Upper lobe of left lung (tissue), 6 donors: ENCODE results near the gene YAF2. TPM values are rescaled to one million over a fixed set of nuclear protein-coding genes. Genes with fewer than 3 reads are reported as not detected.

Experiments
- ATAC-seq, 2 donors: fragments of 200-7000 bp; cut with Tn5 transposase; one replicate each; pipeline ENCODE4 v1.9.1; 2022; ENCODE audit warnings: mild to moderate bottlenecking in 2 of 2, moderate library complexity in 2 of 2; ENCODE audit not compliant: low FRiP score in 2 of 2
- DNase-seq, 2 donors: peaks; one replicate each; pipeline ENCODE4 v3.0.0-alpha.2; 2019 to 2020
- H3K27ac ChIP-seq, 4 donors: fragments of 200-600 bp; sonication (generic); one replicate each; pipeline ENCODE4 v1.5.1; 2016 to 2019
- H3K27me3 ChIP-seq, 4 donors: fragments of 200-600 bp; sonication (generic); one replicate each; pipeline ENCODE4 v1.5.1; 2017 to 2019
- H3K36me3 ChIP-seq, 4 donors: fragments of 200-600 bp; sonication (generic); one replicate each; pipeline ENCODE4 v1.5.1; 2016 to 2019
- H3K4me1 ChIP-seq, 4 donors: fragments of 200-600 bp; sonication (generic); one replicate each; pipeline ENCODE4 v1.5.1; 2018 to 2019
- H3K4me3 ChIP-seq, 4 donors: fragments of 200-600 bp; sonication (generic); one replicate each; pipeline ENCODE4 v1.5.1; 2017 to 2019; ENCODE audit warnings: mild to moderate bottlenecking in 2 of 4, moderate library complexity in 1 of 4
- H3K9me3 ChIP-seq, 4 donors: fragments of 200-600 bp; sonication (generic); one replicate each; pipeline ENCODE4 v1.5.1; 2018 to 2019
- CTCF ChIP-seq, 6 experiments: fragments of 450-650 bp in 4 of 6; fragments of 200-600 bp in 2 of 6; sonication (generic) in 2 of 6; IDR thresholded peaks; one replicate each; pipeline ENCODE4 v1.5.1; 2016 to 2019; ENCODE audit warnings: antibody characterized with exemption in 6 of 6
- EP300 ChIP-seq, 4 donors: sonication (generic); formaldehyde crosslinking; IDR thresholded peaks; one replicate each; pipeline ENCODE4 v1.5.1; 2017; ENCODE audit warnings: antibody characterized with exemption in 4 of 4, control low read depth in 2 of 4
- POLR2A ChIP-seq, 4 donors: fragments of 450-650 bp; IDR thresholded peaks; one replicate each; pipeline ENCODE4 v1.5.1; 2016 to 2017; ENCODE audit warnings: antibody characterized with exemption in 4 of 4, mild to moderate bottlenecking in 2 of 4
- POLR2AphosphoS5 ChIP-seq, 2 donors: sonication (generic); formaldehyde crosslinking; IDR thresholded peaks; one replicate each; pipeline ENCODE4 v1.5.1; 2017; ENCODE audit warnings: antibody characterized with exemption in 2 of 2
- WGBS, 2 donors: methylation state at CpG; one replicate each; pipeline ENCODE4 v1.1.5; 2017 to 2018; 5-methylcytosine and 5-hydroxymethylcytosine counted together
- total RNA-seq, 6 donors: library from RNA; depleted of rRNA in 4 of 6; stranded (reverse); fragments of >200 nt in 4 of 6; gene quantifications; one replicate each; pipeline versions ENCODE4 v1.1.0 to v1.2.1, GENCODE V29; 2016 to 2021
- donor health status: DM: no; HTN: no; CAD: no; lungs with moderate emphysema.
- donor health status: DM: no; HTN: yes; CAD: no; lungs with severe emphysema.

The YAF2 gene
- total RNA-seq, 6 donors from 2014 or later, result 11.7 to 44.0 (median 29.8) TPM

GRCh38 chr12:42145552-42146215 is 92.4 kb downstream of the YAF2 start:
- Histone ChIP-seq H3K27me3 (no peaks in the 10 kb centered on the region), H3K36me3 (no peaks in the 10 kb centered on the region), H3K4me3 (peak overlapping the region in 3 of 4 donors; percentile 64 to 92 (median 89)), H3K27ac (peak overlapping the region in 1 of 4 donors; percentile 87), H3K9me3 (no peaks in the 10 kb centered on the region), H3K4me1 (peaks cover 11 to 31% (median 16%) of the 10 kb centered on the region in 4 donors)
- ATAC-seq (no peak), DNase-seq (no peak)
- TF ChIP-seq EP300 (IDR thresholded peaks at IDR 0.05), result no peak
- no peak for TF ChIP-seq POLR2A (IDR thresholded peaks at IDR 0.05)
- no peak for TF ChIP-seq CTCF (IDR thresholded peaks at IDR 0.05)
- no peak for TF ChIP-seq POLR2AphosphoS5 (IDR thresholded peaks at IDR 0.05)
- WGBS, 2 donors, result 80 to 82% methylated on average over 11 of the region's 11 CpGs

- Histone ChIP-seq H3K36me3 (no peaks in the 10 kb centered on the region), H3K27ac (peak overlapping the region; percentile 87 to 92 (median 90)), H3K4me1 (peaks cover 14 to 31% (median 18%) of the 10 kb centered on the region in 4 donors), H3K4me3 (peak overlapping the region; percentile 34 to 92 (median 76)), H3K27me3 (no peaks in the 10 kb centered on the region), H3K9me3 (no peaks in the 10 kb centered on the region)
- 27 to 28% methylated on average over 8 of the region's 8 CpGs for WGBS, 2 donors
- DNase-seq, result no peak
- TF ChIP-seq POLR2AphosphoS5 (IDR thresholded peaks at IDR 0.05), result no peak
- no peak for TF ChIP-seq CTCF (IDR thresholded peaks at IDR 0.05)
- TF ChIP-seq EP300 (IDR thresholded peaks at IDR 0.05), result no peak
- no peak for ATAC-seq
Measured at GRCh38 chr12:42145197-42145549, 92.9 kb downstream of the YAF2 start.

GRCh38 chr12:42144408-42145196 is 93.4 kb downstream of the YAF2 start, which contains the start of gene GXYLT1:
Gene GXYLT1 (minus strand): TSS chr12:42144874. CDS start chr12:42144646, 228 bp downstream.
- TF ChIP-seq POLR2A (IDR thresholded peaks at IDR 0.05) (peak in 3 of 4 donors; percentile 80 to 88 (median 83)), CTCF (IDR thresholded peaks at IDR 0.05) (peak in 2 of 6 experiments; percentile 21 to 28), EP300 (IDR thresholded peaks at IDR 0.05) (peak in 1 of 4 donors; percentile 69), POLR2AphosphoS5 (IDR thresholded peaks at IDR 0.05) (peak; percentile 79 to 96)
- WGBS, 2 donors, result 0 to 1% methylated on average over 5 to 69 of the region's 106 CpGs
- H3K4me1 ChIP-seq, result peaks cover 14 to 31% (median 18%) of the 10 kb centered on the region in 4 donors
- H3K27me3 ChIP-seq, result no peaks in the 10 kb centered on the region
- peak; percentile 94 to 98 for DNase-seq
- H3K36me3 ChIP-seq, result no peaks in the 10 kb centered on the region
- H3K27ac ChIP-seq, result peak within 1 kb of the TSS; percentile 87 to 92 (median 90)
- no peaks in the 10 kb centered on the region for H3K9me3 ChIP-seq
- ATAC-seq, result peak; percentile 99
- H3K4me3 ChIP-seq, result peak within 1 kb of the TSS; percentile 56 to 92 (median 76)

GRCh38 chr12:42144158-42144407 is 94.0 kb downstream of the YAF2 start:
- no peak for TF ChIP-seq CTCF (IDR thresholded peaks at IDR 0.05)
- no peak for TF ChIP-seq POLR2AphosphoS5 (IDR thresholded peaks at IDR 0.05)
- no peak for TF ChIP-seq POLR2A (IDR thresholded peaks at IDR 0.05)
- no peak for TF ChIP-seq EP300 (IDR thresholded peaks at IDR 0.05)
- H3K36me3 ChIP-seq, result no peaks in the 10 kb centered on the region
- DNase-seq (peak in 1 of 2 donors; percentile 27), ATAC-seq (no peak)
- peak overlapping the region; percentile 56 to 92 (median 76) for H3K4me3 ChIP-seq
- peak overlapping the region; percentile 87 to 92 (median 90) for H3K27ac ChIP-seq
- peaks cover 14 to 31% (median 18%) of the 10 kb centered on the region in 4 donors for H3K4me1 ChIP-seq
- H3K9me3 ChIP-seq, result no peaks in the 10 kb centered on the region
- no peaks in the 10 kb centered on the region for H3K27me3 ChIP-seq
- WGBS, 2 donors, result 0 to 1% methylated on average over 14 to 21 of the region's 21 CpGs
